SK-N-SH (cell line): ENCODE results near the gene CLEC18A.

ENCODE experiments used
- CTCF ChIP-seq: fragments of 200-600 bp; sonication (generic); IDR thresholded peaks from 2 replicates; pipeline ENCODE4 v1.6.1; 2017; ENCODE audit warnings: antibody characterized with exemption, mild to moderate bottlenecking, moderate library complexity
- ELF1 ChIP-seq: IDR thresholded peaks from 2 replicates; pipeline ENCODE4 v1.4.0; 2012
- GABPA ChIP-seq: IDR thresholded peaks from 2 replicates; pipeline ENCODE4 v1.4.0; 2012; ENCODE audit warnings: low read depth, mild to moderate bottlenecking
- GATA2 ChIP-seq: sonication (generic); formaldehyde crosslinking; IDR thresholded peaks from 2 replicates; pipeline ENCODE4 v1.5.0; 2020; ENCODE audit warnings: mild to moderate bottlenecking, missing genetic modification reagents
- NRF1 ChIP-seq: IDR thresholded peaks from 2 replicates; pipeline ENCODE4 v1.6.1; 2012; ENCODE audit warnings: low read depth, mild to moderate bottlenecking, low read length
- POLR2AphosphoS5 ChIP-seq: IDR thresholded peaks from 2 replicates; pipeline ENCODE4 v1.6.1; 2012; ENCODE audit warnings: low read depth, low read length
- REST ChIP-seq: IDR thresholded peaks from 2 replicates; pipeline ENCODE4 v1.6.1; 2012; ENCODE audit warnings: mild to moderate bottlenecking, low read depth, low read length, moderate library complexity
- TAF1 ChIP-seq: IDR thresholded peaks from 2 replicates; pipeline ENCODE4 v1.6.1; 2012; ENCODE audit warnings: low read depth, mild to moderate bottlenecking, low read length, moderate library complexity, borderline replicate concordance
- YY1 ChIP-seq: IDR thresholded peaks from 2 replicates; pipeline ENCODE4 v1.4.0; 2012; ENCODE audit warnings: low read depth, mild to moderate bottlenecking

GRCh38 chr16:69905171-69905555, 46.0 kb upstream of the CLEC18A start:
- TF ChIP-seq TAF1 (no peak), CTCF (no peak), POLR2AphosphoS5 (no peak), YY1 (no peak), GATA2 (no peak), GABPA (no peak), ELF1 (no peak), REST (no peak), NRF1 (no peak)
